ENCODE measurements around the gene OR51G2.

DNA sequence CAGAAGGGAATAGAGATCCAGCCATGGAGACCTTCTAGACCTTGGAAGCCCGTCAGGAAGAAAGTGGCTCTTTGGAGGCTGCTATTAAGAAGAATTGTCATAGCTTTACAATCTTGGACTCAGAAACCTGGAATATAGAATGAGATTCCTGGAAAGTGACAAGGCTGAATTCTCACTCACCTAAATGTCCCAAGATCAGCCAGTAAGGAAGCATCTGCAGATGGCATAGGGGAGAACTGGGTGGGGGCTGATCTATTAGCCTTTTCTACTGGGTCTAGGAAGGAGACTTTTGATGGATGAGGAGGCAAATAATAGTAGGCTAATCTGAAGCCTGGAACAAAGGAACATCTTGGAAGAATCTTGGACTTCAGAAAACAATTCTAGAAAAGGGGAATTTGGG, 5.1 kb upstream of the OR51G2 start, which contains the start of gene OR51G1:
- TF ChIP-seq, protein P1, sequence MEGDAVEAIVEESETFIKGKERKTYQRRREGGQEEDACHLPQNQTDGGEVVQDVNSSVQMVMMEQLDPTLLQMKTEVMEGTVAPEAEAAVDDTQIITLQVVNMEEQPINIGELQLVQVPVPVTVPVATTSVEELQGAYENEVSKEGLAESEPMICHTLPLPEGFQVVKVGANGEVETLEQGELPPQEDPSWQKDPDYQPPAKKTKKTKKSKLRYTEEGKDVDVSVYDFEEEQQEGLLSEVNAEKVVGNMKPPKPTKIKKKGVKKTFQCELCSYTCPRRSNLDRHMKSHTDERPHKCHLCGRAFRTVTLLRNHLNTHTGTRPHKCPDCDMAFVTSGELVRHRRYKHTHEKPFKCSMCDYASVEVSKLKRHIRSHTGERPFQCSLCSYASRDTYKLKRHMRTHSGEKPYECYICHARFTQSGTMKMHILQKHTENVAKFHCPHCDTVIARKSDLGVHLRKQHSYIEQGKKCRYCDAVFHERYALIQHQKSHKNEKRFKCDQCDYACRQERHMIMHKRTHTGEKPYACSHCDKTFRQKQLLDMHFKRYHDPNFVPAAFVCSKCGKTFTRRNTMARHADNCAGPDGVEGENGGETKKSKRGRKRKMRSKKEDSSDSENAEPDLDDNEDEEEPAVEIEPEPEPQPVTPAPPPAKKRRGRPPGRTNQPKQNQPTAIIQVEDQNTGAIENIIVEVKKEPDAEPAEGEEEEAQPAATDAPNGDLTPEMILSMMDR (IDR thresholded peaks at IDR 0.05; ENCODE audit: low read depth, low read length), result no peak
- TF ChIP-seq POLR2A (IDR thresholded peaks at IDR 0.05; ENCODE audit: extremely low read depth, insufficient read length) (no peak), MYC (IDR thresholded peaks at IDR 0.05; ENCODE audit: low read depth, low read length) (no peak)
- TF ChIP-seq, protein P2, sequence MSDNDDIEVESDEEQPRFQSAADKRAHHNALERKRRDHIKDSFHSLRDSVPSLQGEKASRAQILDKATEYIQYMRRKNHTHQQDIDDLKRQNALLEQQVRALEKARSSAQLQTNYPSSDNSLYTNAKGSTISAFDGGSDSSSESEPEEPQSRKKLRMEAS (IDR thresholded peaks at IDR 0.05; ENCODE audit: low read depth, low read length), result no peak
